Esophagus muscularis mucosa (tissue), 4 donors: ENCODE measurements around the gene ABHD16A.
A peak's percentile ranks its signal among the peaks of the same experiment; 100 is the strongest.

Experiments used
- EP300 ChIP-seq: sonication (generic); formaldehyde crosslinking; IDR thresholded peaks from one replicate; pipeline ENCODE4 v1.6.1; 2017; ENCODE audit warnings: antibody characterized with exemption
- POLR2A ChIP-seq: fragments of 450-650 bp; IDR thresholded peaks from one replicate; pipeline ENCODE4 v1.6.1; 2017; ENCODE audit warnings: antibody characterized with exemption, moderate library complexity, mild to moderate bottlenecking, low read depth
- POLR2AphosphoS5 ChIP-seq, 2 donors: sonication (generic); formaldehyde crosslinking; IDR thresholded peaks; one replicate each; pipeline ENCODE4 v1.6.1; 2017; ENCODE audit warnings: antibody characterized with exemption in 2 of 2
- TF ChIP-seq, protein P1 (sequence below), 3 experiments: fragments of 200-600 bp in 2 of 3; fragments of 450-650 bp in 1 of 3; sonication (generic) in 2 of 3; IDR thresholded peaks; one replicate each; pipeline ENCODE4 v1.5.1; 2017 to 2019; ENCODE audit warnings: antibody characterized with exemption in 3 of 3, mild to moderate bottlenecking in 2 of 3, moderate library complexity in 1 of 3

GRCh38 chr6:31729515-31729978, 26.4 kb upstream of the ABHD16A start:
- TF ChIP-seq, protein P1, sequence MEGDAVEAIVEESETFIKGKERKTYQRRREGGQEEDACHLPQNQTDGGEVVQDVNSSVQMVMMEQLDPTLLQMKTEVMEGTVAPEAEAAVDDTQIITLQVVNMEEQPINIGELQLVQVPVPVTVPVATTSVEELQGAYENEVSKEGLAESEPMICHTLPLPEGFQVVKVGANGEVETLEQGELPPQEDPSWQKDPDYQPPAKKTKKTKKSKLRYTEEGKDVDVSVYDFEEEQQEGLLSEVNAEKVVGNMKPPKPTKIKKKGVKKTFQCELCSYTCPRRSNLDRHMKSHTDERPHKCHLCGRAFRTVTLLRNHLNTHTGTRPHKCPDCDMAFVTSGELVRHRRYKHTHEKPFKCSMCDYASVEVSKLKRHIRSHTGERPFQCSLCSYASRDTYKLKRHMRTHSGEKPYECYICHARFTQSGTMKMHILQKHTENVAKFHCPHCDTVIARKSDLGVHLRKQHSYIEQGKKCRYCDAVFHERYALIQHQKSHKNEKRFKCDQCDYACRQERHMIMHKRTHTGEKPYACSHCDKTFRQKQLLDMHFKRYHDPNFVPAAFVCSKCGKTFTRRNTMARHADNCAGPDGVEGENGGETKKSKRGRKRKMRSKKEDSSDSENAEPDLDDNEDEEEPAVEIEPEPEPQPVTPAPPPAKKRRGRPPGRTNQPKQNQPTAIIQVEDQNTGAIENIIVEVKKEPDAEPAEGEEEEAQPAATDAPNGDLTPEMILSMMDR (IDR thresholded peaks at IDR 0.05): peak in 2 of 3 experiments; percentile 9 to 83
- TF ChIP-seq POLR2A (no peak), POLR2AphosphoS5 (IDR thresholded peaks at IDR 0.05) (peak; percentile 82 to 88), EP300 (no peak)
